Measurements from ENCODE around the gene HOXA4.

Gene HOXA4

GRCh38 chr7:27124902-27125689 lies 5.5 kb downstream of the HOXA4 start:
- H3K9me3 ChIP-seq (ENCODE audit: control insufficient read depth, insufficient read depth, low read length): no peaks in the 10 kb centered on the region
- H3K4me1 ChIP-seq (ENCODE audit: control insufficient read depth, insufficient read depth, low read length): no peaks in the 10 kb centered on the region
- peaks cover 100% of the 10 kb centered on the region for H3K27me3 ChIP-seq (ENCODE audit: control insufficient read depth, insufficient read depth, low read length)
- no peaks in the 10 kb centered on the region for H3K36me3 ChIP-seq (ENCODE audit: control insufficient read depth, insufficient read depth, low read length)
- no peak overlapping the region for H3K9ac ChIP-seq (ENCODE audit: low read depth, low read length)
- H3K4me3 ChIP-seq (ENCODE audit: low read depth, low read length): no peak overlapping the region
- no peak overlapping the region for H3K27ac ChIP-seq (ENCODE audit: low read depth, low read length)

- H3K4me1 ChIP-seq (ENCODE audit: control insufficient read depth, insufficient read depth, low read length): no peaks in the 10 kb centered on the region
- H3K4me3 ChIP-seq (ENCODE audit: low read depth, low read length): no peak overlapping the region
- peaks cover 100% of the 10 kb centered on the region for H3K27me3 ChIP-seq (ENCODE audit: control insufficient read depth, insufficient read depth, low read length)
- H3K9me3 ChIP-seq (ENCODE audit: control insufficient read depth, insufficient read depth, low read length): no peaks in the 10 kb centered on the region
- H3K36me3 ChIP-seq (ENCODE audit: control insufficient read depth, insufficient read depth, low read length): no peaks in the 10 kb centered on the region
- H3K27ac ChIP-seq (ENCODE audit: low read depth, low read length): no peak overlapping the region
- H3K9ac ChIP-seq (ENCODE audit: low read depth, low read length): no peak overlapping the region
Measured at GRCh38 chr7:27124096-27124901, 6.3 kb downstream of the HOXA4 start.

- no peak overlapping the region for H3K27ac ChIP-seq (ENCODE audit: low read depth, low read length)
- peaks cover 100% of the 10 kb centered on the region for H3K27me3 ChIP-seq (ENCODE audit: control insufficient read depth, insufficient read depth, low read length)
Measured at GRCh38 chr7:27123477-27124053, 7.0 kb downstream of the HOXA4 start.

GRCh38 chr7:27123007-27123476 lies 7.5 kb downstream of the HOXA4 start:
- Histone ChIP-seq H3K27me3 (ENCODE audit: control insufficient read depth, insufficient read depth, low read length) (peaks cover 100% of the 10 kb centered on the region), H3K9ac (ENCODE audit: low read depth, low read length) (no peak overlapping the region), H3K4me3 (ENCODE audit: low read depth, low read length) (no peak overlapping the region), H3K9me3 (ENCODE audit: control insufficient read depth, insufficient read depth, low read length) (no peaks in the 10 kb centered on the region), H3K27ac (ENCODE audit: low read depth, low read length) (no peak overlapping the region), H3K4me1 (ENCODE audit: control insufficient read depth, insufficient read depth, low read length) (no peaks in the 10 kb centered on the region), H3K36me3 (ENCODE audit: control insufficient read depth, insufficient read depth, low read length) (no peaks in the 10 kb centered on the region)

More at GRCh38 chr7:27123477-27124053, 7.0 kb downstream of the HOXA4 start:
- H3K4me1 ChIP-seq (ENCODE audit: control insufficient read depth, insufficient read depth, low read length): no peaks in the 10 kb centered on the region
- no peaks in the 10 kb centered on the region for H3K9me3 ChIP-seq (ENCODE audit: control insufficient read depth, insufficient read depth, low read length)
- no peak overlapping the region for H3K9ac ChIP-seq (ENCODE audit: low read depth, low read length)
- no peaks in the 10 kb centered on the region for H3K36me3 ChIP-seq (ENCODE audit: control insufficient read depth, insufficient read depth, low read length)
- no peak overlapping the region for H3K4me3 ChIP-seq (ENCODE audit: low read depth, low read length)

GRCh38 chr7:27122077-27122910 lies 8.3 kb downstream of the HOXA4 start:
- Histone ChIP-seq H3K9ac (ENCODE audit: low read depth, low read length) (no peak overlapping the region), H3K4me1 (ENCODE audit: control insufficient read depth, insufficient read depth, low read length) (no peaks in the 10 kb centered on the region), H3K27ac (ENCODE audit: low read depth, low read length) (no peak overlapping the region), H3K9me3 (ENCODE audit: control insufficient read depth, insufficient read depth, low read length) (no peaks in the 10 kb centered on the region), H3K36me3 (ENCODE audit: control insufficient read depth, insufficient read depth, low read length) (no peaks in the 10 kb centered on the region), H3K27me3 (ENCODE audit: control insufficient read depth, insufficient read depth, low read length) (peaks cover 100% of the 10 kb centered on the region), H3K4me3 (ENCODE audit: low read depth, low read length) (no peak overlapping the region)

- Histone ChIP-seq H3K4me1 (ENCODE audit: control insufficient read depth, insufficient read depth, low read length) (no peaks in the 10 kb centered on the region), H3K9ac (ENCODE audit: low read depth, low read length) (no peak overlapping the region), H3K4me3 (ENCODE audit: low read depth, low read length) (no peak overlapping the region)
Measured at GRCh38 chr7:27121684-27122076, 8.9 kb downstream of the HOXA4 start.

GRCh38 chr7:27119412-27119911 lies 11.1 kb downstream of the HOXA4 start:
- H3K36me3 ChIP-seq (ENCODE audit: control insufficient read depth, insufficient read depth, low read length): no peaks in the 10 kb centered on the region
- peaks cover 4% of the 10 kb centered on the region; the same call in 1 of the 2 replicates for H3K4me1 ChIP-seq (ENCODE audit: control insufficient read depth, insufficient read depth, low read length)
- H3K9ac ChIP-seq (ENCODE audit: low read depth, low read length): no peak overlapping the region
- H3K27ac ChIP-seq (ENCODE audit: low read depth, low read length): no peak overlapping the region
- no peaks in the 10 kb centered on the region for H3K9me3 ChIP-seq (ENCODE audit: control insufficient read depth, insufficient read depth, low read length)
- H3K27me3 ChIP-seq (ENCODE audit: control insufficient read depth, insufficient read depth, low read length): peaks cover 100% of the 10 kb centered on the region
- no peak overlapping the region for H3K4me3 ChIP-seq (ENCODE audit: low read depth, low read length)

More at GRCh38 chr7:27121684-27122076, 8.9 kb downstream of the HOXA4 start:
- no peak overlapping the region for H3K27ac ChIP-seq (ENCODE audit: low read depth, low read length)
- H3K27me3 ChIP-seq (ENCODE audit: control insufficient read depth, insufficient read depth, low read length): peaks cover 100% of the 10 kb centered on the region
- H3K36me3 ChIP-seq (ENCODE audit: control insufficient read depth, insufficient read depth, low read length): no peaks in the 10 kb centered on the region
- H3K9me3 ChIP-seq (ENCODE audit: control insufficient read depth, insufficient read depth, low read length): no peaks in the 10 kb centered on the region

- peaks cover 99% of the 10 kb centered on the region for H3K27me3 ChIP-seq (ENCODE audit: control insufficient read depth, insufficient read depth, low read length)
Measured at GRCh38 chr7:27118580-27118979, 12.0 kb downstream of the HOXA4 start.

GRCh38 chr7:27117887-27118491 lies 12.6 kb downstream of the HOXA4 start:
- Histone ChIP-seq H3K4me1 (ENCODE audit: control insufficient read depth, insufficient read depth, low read length) (peaks cover 4% of the 10 kb centered on the region; the same call in 1 of the 2 replicates), H3K27ac (ENCODE audit: low read depth, low read length) (no peak overlapping the region), H3K27me3 (ENCODE audit: control insufficient read depth, insufficient read depth, low read length) (peaks cover 99% of the 10 kb centered on the region), H3K9ac (ENCODE audit: low read depth, low read length) (no peak overlapping the region), H3K4me3 (ENCODE audit: low read depth, low read length) (no peak overlapping the region), H3K9me3 (ENCODE audit: control insufficient read depth, insufficient read depth, low read length) (no peaks in the 10 kb centered on the region), H3K36me3 (ENCODE audit: control insufficient read depth, insufficient read depth, low read length) (no peaks in the 10 kb centered on the region)

More at GRCh38 chr7:27118580-27118979, 12.0 kb downstream of the HOXA4 start:
- Histone ChIP-seq H3K4me3 (ENCODE audit: low read depth, low read length) (no peak overlapping the region), H3K27ac (ENCODE audit: low read depth, low read length) (no peak overlapping the region), H3K36me3 (ENCODE audit: control insufficient read depth, insufficient read depth, low read length) (no peaks in the 10 kb centered on the region), H3K9ac (ENCODE audit: low read depth, low read length) (no peak overlapping the region), H3K4me1 (ENCODE audit: control insufficient read depth, insufficient read depth, low read length) (peaks cover 4% of the 10 kb centered on the region; the same call in 1 of the 2 replicates), H3K9me3 (ENCODE audit: control insufficient read depth, insufficient read depth, low read length) (no peaks in the 10 kb centered on the region)
